ENCODE results near the gene EYA2.

DNA sequence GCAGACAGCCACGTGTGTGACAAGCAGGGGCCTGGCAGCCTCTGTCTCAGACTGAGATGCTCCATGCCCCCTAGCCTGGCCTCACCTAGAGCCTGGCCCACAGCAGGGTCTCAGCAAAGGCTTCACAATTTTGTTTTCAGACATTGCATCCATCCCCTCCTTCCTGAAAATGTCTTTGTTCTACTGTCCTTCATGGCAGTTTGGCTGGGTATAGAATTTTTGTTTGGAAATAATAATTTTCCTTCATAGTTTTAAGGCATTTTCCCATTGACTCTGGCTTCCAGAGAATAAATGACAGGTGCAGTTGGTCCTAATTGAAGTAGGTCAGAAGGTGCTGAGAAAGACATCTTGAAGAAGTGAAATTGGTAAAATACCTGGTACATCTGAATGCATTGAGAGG, 216.2 kb downstream of the EYA2 start:
- TF ChIP-seq FOXM1 (IDR thresholded peaks at IDR 0.05; ENCODE audit: borderline replicate concordance) = no peak
- no peak for TF ChIP-seq SP1 (IDR thresholded peaks at IDR 0.05)
- TF ChIP-seq TARDBP (IDR thresholded peaks at IDR 0.05) = no peak
- TF ChIP-seq HDGF (IDR thresholded peaks at IDR 0.05; ENCODE audit: borderline replicate concordance) = no peak
- TF ChIP-seq LEF1 (IDR thresholded peaks at IDR 0.05; ENCODE audit: borderline replicate concordance) = no peak
- TF ChIP-seq, protein P1, sequence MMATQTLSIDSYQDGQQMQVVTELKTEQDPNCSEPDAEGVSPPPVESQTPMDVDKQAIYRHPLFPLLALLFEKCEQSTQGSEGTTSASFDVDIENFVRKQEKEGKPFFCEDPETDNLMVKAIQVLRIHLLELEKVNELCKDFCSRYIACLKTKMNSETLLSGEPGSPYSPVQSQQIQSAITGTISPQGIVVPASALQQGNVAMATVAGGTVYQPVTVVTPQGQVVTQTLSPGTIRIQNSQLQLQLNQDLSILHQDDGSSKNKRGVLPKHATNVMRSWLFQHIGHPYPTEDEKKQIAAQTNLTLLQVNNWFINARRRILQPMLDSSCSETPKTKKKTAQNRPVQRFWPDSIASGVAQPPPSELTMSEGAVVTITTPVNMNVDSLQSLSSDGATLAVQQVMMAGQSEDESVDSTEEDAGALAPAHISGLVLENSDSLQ (IDR thresholded peaks at IDR 0.05) = no peak
- no peak for TF ChIP-seq ELF4 (IDR thresholded peaks at IDR 0.05)
- TF ChIP-seq FOXK2 (IDR thresholded peaks at IDR 0.05) = no peak
- TF ChIP-seq L3MBTL2 (conservative IDR thresholded peaks at IDR 0.05) = no peak

Measured in HEK293T (cell line).